ENCODE results near the gene MTA3.
"Not testable (repeated sequence)": the region's sequence is repeated elsewhere in the genome, so short reads cannot be mapped to it uniquely, and the experiment has no call there.

MTA3 gene

DNA sequence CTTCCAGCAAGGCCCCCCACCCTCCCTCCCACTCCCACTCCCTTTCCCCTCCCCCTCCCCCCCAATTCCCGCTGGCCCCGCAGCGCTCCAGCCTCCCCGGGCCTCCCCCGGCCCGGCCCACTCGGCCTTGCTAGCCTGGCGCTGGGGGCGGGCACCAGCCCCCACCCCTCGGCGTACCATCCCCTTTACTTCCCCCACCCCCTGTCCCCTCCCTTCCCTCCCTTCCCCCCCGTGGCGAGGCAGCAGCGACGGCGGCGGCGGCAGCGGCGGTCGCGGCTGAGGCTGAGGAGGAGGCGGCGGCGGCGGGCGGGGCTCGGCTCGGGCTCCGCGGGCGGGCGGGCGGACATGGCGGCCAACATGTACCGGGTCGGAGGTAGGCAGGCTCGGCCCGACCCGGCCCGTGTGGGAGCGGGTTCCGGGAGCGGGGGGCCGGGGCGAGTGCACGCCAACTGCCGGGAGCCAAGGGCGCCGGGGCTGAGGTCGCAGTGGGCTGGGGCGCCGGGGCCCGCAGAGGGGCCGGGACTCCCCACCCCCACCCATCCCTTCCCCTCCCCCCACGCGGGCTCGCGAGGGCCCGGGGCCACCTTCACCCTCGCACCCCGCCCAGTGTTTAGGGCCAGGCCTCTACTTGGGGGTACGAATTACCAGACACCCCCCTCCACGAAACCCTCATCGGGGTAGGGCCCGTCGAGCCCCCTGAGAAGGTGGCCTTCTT, at the start of gene MTA3:
TSS of gene MTA3 (plus strand) at position 232 of the 715 bp plus-strand sequence. CDS start at position 346, 114 bp downstream.
- DNase-seq = peak; percentile 45

DNA sequence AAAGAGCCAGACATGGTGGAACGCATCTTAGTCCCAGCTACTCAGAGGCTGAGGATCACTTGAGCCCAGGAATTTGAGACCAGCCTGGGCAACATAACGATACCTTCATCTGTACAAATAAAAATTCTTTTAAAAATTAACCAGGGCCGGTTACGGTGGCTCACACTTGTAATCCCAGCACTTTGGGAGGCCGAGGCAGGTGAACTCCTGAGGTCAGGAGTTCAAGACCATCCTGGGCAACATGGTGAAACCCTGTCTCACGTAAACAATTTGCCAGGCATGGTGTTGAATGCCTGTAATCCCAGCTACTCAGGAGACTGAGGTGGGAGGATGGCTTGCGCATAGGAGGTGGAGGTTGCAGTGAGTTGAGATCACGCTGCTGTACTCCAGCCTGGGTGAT, 48.8 kb upstream of the MTA3 start:
- DNase-seq = no peak

DNA sequence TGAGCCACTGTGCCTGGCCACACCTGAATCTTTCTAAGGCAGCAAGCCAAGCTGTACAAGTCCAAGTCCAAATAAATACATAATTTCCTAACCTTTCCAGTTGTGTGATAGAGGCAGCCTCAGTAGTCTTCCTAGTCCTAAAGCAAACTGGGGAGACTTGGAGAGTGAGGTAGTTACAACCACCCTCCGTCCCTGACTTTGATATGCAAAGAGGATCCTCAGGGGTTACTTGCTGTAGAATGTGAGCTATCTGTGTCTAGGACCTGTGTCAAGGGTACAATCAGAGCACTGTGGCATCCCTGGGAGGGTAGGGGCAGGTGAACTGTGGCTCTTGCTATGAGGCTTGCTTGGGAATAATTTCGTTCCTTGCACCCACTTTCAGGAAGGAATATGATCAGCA, 46.4 kb upstream of the MTA3 start:
- DNase-seq = no peak

DNA sequence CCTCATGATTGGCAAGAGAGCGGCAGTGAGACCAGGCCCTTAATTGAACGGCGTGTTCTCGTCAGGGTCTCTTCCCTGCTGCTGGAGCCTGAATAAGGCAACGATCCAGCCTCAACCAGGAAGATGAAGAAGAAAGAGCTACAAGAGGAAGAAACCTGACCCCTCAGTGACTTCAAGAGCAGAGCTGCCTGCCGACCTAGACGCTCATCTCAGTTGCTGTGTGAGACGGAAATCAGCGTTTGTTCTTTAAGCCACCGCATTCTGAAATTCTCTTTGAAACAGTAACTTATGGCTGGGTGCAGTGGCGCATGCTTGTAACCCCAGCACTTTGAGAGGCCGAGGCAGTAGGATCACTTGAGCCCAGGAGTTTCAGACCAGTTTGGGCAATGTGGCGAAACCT, 45.1 kb upstream of the MTA3 start:
- no peak for DNase-seq

DNA sequence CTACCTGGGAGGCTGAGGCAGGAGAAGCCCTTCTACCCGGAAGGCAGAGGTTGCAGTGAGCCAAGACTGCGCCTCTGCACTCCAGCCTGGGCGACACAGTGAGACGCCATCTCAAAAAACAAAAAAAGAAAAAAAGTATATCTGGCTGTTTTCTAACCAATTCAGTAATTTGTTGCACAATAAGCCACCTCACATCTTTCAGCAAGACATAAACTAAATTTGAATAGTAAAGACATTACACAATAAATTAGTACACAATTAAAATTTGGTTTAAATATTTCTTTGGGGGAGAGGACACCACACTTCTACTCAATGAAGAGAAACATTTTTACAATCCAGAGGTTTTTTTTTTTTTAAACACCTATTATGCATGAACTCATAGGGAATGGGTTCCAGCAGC, 36.0 kb upstream of the MTA3 start:
- no peak for DNase-seq

DNA sequence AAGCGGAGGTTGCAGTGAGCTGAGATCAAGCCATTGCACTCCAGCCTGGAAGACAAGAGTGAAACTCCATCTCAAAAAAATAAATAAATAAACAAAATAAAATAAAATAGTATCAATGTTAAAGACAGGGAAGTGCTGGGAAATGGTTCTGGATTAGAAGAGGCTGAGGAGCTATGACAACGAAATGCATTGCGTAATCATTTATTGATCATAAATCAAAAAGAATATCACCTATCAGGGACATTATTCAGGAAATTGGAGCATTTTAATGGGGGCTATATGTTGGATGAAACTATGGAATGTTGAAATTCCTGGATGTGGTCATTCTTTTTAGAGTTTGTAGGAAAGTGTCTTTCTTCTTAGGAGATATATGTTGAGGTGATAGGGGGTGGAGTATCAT, 30.9 kb upstream of the MTA3 start:
- no peak for DNase-seq

DNA sequence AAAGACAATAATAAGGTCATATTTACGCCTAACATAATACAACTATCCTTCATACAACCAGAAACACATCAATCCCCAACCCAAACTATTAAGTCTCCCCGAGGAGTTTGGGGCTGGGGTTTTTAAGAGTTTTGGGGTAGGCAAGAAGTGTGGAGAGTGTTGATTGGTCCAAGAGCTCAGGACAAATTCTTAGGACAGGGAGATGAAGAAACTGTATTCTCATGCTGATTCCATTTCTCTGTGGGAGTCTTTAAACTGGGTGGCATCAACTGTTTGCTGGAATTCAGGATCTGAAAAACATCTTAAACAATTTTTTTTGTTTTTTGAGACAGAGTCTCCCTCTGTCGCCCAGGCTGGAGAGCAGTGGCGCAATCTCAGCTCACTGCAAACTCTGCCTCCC, 25.6 kb upstream of the MTA3 start:
- no peak for DNase-seq

DNA sequence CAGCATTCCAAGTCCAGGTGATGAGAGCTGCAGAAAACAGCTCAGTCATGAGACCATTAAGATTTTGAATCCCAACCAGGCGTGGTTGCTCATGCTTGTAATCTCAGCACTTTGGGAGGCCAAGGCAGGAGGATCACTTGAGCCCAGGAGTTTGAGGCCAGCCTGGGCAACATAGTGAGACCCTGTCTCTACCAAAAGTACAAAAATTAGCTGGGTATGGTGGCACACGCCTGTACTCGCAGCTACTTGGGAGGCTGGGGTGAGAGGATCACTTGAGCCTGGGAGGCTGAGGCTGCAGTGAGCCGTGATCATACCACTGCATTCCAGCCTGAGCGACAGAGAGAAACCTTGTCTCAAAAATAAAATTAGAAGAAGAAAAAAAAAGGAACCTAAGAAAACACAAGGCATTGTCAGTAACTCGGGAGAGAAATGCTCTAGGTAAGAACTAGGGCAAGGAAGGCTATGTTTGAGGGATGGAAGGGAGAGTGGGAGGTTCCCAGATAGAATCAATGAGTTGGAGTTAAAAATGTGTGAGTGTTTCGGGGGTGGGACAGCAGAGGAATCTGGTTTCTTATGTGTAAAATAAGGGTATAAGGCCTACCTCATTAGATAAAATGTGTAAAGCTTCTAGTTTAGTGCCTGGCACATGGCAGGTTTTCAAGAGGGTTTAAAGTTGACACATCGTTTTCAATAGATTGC, 23.3 kb upstream of the MTA3 start:
- DNase-seq = no peak

DNA sequence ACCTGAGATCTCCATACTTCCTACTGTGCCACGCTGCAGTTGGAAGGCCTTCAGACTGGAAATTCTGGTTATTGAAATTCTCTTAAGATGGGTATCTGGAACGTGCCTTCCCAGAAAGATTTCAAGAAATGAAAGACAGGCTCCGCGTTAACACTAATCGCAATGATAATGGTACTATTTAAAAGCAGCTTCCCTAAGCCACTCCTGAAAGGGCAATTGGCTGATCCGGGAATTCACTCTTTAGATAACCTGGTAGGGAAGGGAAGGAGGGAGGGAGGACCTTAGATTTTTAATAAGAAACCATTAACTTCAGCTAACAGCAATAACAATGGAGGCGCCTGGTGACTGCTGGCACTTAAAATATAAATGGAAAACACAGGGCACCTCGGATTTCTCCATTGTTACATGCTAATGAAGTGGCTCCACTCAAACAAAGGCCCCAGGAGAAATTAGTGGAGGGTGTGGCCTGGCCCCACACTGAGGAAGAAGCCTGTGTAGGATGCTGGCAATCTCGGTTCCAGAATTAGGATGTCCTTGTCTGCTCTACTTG, 22.5 kb upstream of the MTA3 start:
- no peak for DNase-seq

DNA sequence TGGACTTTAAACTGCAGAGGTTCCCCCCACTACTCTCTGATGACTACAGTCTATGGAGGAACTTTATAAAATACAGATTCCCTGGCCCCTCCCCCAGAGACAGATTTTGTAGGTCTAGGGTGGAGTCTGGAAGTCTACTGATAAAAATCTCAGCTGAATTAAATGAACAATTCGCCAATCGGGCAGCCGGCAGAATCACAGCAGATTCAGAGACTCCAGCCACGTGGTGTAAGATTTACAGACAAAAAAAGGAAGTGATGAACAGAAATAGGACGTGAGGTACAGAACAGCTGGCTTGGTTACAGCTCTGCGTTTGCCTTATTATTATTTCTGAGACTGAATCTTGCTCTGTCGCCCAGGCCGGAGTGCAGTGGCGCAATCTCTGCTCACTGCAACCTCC, 21.4 kb upstream of the MTA3 start:
- DNase-seq = no peak

DNA sequence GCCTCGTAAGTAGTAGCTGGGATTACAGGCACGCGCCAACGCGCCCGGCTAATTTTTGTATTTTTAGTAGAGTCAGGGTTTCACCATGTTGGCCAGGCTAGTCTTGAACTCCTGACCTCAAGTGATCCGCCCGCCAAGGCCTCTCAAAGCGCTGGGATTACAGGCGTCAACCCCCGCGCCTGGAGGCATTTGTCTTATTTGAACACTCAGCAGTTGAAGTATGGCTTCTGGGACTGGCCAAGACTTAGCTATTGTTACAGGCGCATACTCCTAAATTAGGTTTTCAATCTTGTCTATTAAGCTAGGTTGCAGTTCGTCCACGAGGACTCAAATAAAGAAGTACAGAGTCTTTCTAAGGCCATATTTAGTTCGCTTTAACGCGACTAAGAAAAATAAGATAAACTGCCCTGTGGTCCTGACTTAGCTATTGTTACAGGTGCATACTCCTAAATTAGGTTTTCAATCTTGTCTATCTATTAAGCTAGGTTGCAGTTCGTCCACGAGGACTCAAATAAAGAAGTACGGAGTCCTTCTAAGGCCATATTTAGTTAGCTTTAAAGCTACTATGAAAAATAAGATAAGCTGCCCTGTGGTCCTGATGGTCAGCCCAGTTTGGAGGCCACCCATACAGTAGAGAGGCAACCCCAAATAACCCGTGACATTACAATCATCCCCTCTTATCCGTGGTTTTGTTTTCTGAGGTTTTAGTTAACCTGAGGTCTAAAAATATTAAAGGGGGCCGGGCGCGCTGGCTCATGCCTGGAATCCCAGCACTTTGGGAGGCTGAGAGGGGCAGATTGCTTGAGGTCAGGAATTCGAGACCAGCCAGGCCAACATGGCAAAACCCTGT, 20.8 kb upstream of the MTA3 start:
- DNase-seq = no peak

DNA sequence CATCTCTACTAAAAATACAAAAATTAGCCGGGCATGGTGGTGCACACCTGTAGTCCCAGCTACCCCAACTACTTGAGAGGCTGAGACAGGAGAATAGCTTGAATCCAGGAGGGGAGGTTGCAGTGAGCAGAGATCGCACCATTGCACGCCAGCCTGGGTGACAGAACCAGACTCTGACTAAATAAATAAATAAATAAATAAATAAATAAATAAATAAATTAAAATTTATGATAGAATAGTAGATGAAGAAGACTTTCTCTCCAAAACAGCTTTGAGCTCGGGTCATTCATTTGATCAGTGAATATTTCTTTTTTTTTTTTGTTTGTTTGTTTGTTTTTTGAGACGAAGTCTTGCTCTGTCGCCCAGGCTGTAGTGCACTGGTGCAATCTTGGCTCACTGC, 17.6 kb upstream of the MTA3 start:
- DNase-seq = no peak

DNA sequence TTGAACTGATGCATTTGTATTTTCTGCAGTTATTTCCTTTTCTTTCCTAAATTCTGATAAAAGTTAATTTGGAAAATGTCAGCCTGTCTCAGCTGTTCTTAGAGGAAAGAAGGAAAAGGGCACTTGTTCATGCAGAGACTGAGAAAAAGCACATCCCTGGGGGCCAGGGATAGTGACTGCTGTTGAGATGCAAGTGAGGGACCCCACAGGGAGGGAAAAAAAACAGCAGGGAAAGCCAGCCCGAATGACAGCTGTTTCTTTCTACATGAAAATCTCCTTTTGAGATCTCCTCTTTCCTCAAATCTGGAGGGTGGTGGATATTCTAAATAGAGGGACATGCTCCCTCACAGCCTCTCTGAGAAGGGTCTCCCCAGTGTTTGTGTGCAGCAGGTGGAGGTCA, 14.0 kb upstream of the MTA3 start:
- DNase-seq = no peak

DNA sequence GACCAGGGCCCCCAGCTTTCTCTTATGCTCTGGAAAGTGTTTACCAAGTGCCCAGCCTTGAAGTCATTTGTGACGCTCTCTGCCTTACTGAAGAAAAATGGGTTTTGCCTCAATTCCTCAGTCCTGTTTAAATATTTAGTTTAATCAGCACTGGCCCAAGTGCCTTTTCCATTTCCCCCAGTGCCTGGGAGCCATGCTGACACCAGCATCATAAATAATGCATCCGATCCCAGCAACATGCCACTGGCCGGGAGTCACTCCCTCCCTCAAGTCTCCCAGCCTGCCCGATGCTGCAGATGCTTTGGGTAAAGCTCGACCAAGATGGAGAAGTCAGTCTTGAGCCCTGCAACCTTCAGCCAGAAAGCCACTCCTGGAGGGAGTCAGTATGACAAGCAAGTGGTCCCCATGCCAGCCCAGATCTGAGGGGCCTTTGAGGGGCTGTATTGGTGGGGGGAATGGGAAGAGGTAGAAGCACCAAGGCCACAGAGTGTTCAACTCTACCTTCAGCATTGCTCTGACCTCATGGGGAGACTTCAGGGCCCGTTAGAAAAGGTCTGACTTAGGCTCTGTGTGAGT, 12.0 kb upstream of the MTA3 start:
- DNase-seq = no peak

DNA sequence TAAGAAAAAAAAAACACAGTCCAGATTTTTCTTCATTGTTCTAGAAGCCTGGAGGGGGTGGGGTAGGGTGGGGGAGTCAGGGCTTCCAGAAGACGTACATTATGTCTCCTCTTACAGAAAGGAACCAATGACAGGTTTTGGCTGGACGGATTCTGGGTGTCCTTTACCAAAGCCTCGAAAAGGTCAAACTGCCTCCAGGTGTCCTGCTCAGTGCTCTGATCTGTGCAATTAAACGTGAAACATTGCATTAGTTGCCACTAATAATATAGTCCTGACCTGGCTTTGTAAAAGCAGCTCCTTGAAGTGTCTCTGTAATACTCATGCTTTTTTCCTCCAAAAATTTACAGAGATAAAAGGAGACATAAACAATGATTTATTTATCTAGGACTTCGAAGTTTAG, 11.1 kb upstream of the MTA3 start:
- DNase-seq = no peak

DNA sequence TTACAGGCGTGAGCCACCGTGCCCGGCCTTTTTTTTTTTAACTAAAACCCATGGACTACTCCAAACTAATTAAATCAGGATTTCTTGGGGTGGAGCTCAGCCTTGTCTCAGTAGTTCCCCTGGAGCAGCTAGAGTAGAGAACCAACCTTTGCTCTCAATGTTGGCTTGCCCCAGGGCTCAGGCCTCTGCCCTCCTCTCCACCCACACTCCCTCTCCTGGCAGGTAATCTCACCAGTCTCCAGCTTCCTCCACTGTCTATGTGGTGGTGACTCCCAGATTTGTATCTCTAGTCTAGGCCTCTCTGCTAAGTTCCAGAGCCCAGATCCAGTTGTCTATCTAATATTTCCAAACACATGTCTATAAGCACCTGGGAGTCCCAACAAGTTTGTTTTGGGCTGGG, 9.6 kb upstream of the MTA3 start:
- no peak for DNase-seq

DNA sequence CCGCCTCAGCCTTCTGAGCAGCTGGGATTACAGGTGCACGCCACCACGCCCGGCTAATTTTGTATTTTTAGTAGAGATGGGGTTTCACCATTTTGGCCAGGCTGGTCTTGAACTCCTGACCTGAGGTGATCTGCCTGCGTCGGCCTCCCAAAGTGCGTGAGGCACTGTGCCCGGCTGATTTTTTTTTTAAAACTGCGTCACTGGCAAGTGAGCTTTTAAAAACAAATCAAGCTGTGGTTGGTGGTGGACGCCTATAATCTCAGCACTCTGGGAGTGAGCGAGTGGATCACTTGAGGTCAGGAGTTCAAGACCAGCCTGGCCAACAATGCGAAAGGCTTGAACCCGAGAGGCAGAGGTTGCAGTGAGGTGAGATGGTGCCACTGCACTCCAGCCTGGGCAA, 8.3 kb upstream of the MTA3 start:
- not testable (repeated sequence) for DNase-seq

DNA sequence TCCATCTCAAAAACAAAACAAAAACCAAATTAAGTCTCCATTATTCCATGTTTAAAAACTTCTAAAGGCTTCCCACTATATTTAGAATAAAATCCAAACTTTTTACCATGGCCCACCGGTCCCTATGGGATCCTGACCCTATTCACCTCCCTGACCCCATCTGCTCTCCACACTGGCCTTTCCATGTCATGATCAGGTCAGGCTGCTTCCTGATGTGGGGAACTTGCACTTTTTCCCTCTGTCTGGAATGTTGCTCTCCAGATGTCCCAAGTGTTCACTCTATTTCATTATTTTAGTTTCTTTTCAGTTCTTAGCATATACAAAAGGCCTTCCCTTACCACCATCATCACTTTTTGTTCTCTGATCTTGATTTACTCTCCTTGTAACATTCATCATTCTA, 7.5 kb upstream of the MTA3 start:
- DNase-seq = no peak

DNA sequence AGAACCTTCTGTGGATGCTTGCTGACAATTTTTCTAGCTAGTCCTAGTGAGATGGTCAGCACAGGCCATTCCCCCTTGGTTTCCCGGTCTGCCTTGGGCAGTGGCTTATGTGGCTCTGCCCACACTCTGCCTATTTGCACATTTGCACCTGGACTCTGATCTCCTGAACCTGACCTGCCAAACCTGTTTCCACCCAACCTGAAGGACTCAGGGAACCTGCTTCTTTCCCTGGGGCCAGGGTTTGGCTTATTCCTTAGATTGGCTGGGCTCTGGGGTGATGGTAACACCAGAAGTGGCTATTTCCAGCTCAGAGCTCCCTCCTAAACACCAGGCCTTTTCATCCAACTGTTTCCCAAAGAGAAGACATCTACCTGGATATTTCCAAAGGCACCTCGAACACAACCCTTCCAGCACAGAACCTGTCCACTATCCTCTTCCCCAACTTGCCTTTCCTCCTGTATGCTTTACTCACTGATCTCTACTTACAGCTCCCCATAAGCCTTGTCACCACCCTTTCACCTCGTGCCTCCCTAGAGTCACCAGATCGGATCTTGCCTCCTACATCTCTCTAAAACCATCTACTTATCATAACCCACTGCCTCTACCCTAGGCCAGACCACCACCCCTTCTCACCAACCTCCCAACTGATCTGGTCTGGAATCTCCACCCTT, 5.8 kb upstream of the MTA3 start:
- DNase-seq = no peak

DNA sequence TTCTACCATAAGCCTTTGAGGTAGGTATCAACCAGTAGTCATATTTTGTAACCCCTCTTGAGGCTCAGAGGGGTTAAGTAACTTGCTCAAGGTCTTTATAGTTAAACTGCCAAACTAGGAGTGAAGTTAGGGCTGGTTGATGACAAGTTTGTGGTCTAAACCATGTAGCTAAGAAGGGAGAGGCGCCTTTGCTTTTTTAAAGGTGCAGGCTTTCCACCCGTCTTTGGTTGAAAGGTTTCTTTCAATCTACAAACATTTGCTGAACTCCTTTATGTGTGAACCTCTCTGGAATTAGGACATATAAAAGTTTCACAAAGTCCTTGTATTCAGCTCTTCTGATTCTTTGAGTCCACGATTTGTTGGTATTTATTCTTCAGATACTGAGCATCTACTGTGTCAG, 2.4 kb upstream of the MTA3 start:
- DNase-seq = no peak

DNA sequence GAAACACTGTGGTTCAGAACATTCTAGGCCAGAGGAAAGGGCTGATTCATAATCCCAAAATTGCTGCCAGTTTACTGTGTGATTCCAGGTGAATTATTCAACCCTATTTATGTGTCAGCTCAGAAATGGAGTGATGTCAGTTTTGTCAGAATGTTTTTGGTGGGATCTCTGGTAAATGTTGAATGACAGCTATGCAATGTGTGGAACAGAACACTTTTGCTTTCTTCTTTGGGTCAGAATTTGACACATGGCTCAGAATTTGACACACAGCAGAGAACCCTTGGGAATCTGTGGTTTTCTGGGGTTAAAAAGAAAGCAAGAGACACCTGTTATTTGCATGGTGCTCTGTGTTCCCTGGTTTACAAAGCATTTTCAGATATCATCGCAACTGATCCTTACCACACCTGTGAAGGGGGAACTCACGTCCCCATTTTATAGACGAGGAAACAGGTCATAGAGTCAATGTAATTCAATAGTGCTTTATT, 1.6 kb upstream of the MTA3 start:
- DNase-seq = no peak

DNA sequence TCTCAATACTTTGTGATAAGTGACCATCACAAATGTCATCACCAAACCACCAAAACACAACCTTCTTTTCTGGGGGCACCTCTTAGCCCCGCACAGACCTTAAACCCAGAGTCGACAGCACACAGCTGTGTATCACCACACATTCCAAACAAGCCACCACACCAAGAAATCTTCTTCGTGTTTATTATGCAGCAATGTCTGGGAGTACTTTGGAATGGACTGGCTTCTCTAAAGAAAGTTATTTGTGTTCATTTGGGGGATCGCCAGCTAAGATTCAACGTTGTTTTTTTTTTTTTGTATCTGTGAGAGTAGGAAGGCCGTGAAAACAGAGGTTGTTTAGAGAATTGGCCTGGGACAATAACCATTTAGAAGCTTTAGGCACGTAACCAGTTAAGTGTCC, 1.1 kb upstream of the MTA3 start:
- no peak for DNase-seq

All from stimulated activated naive CD4-positive, alpha-beta T cell treated with Interleukin-2 at 50 U/mL for 16 hours (primary cell).